Tibial nerve (tissue), 4 donors: ENCODE results near the gene PCOLCE2.

Experiments used
- EP300 ChIP-seq, 2 donors: sonication (generic); formaldehyde crosslinking; IDR thresholded peaks; one replicate each; pipeline ENCODE4 v1.6.1; 2017; ENCODE audit warnings: antibody characterized with exemption in 2 of 2, mild to moderate bottlenecking in 1 of 2
- POLR2A ChIP-seq, 2 donors: fragments of 450-650 bp; IDR thresholded peaks; one replicate each; pipeline ENCODE4 v1.6.1; 2017; ENCODE audit warnings: antibody characterized with exemption in 2 of 2, mild to moderate bottlenecking in 2 of 2, moderate library complexity in 2 of 2
- TF ChIP-seq, protein P1 (sequence below), 5 experiments: fragments of 200-600 bp in 3 of 5; fragments of 450-650 bp in 2 of 5; sonication (generic) in 3 of 5; IDR thresholded peaks; one replicate each; pipeline ENCODE4 v1.5.1; 2016 to 2019; ENCODE audit warnings: antibody characterized with exemption in 5 of 5, mild to moderate bottlenecking in 3 of 5, moderate library complexity in 2 of 5

DNA sequence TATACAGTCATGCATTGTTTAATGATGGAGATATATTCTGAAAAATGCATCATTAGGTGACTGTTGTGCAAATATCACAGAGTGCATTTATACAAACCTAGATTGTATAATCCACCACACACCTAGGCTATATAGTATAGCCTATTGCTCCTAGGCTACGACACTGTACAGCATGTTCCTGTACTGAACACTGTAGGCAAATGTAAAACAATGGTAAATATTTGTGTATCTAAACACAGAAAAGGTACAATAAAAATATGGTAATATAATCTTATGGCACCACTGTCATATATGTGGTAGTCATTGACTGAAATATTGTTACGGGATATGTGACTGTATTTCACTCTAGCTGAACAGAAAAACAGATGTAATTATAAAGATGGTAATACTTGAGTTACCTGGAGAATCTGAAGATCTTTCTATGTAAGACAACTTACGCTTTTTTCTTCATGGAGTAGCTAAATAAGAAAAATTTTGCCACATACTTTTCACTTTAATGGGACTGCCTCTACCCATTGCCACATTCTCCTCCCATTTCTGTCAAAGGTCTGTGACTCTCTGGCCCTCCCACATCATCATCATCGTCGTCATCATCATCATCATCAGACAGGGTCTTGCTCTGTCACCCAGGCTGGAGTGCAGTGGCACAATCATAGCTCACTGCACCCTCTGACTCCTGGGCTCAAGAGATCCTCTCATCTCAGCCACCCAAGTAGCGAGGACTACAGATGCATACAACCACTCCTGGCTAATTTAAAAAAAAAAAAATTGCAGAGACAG lies 7.2 kb downstream of the PCOLCE2 start:
- TF ChIP-seq, protein P1, sequence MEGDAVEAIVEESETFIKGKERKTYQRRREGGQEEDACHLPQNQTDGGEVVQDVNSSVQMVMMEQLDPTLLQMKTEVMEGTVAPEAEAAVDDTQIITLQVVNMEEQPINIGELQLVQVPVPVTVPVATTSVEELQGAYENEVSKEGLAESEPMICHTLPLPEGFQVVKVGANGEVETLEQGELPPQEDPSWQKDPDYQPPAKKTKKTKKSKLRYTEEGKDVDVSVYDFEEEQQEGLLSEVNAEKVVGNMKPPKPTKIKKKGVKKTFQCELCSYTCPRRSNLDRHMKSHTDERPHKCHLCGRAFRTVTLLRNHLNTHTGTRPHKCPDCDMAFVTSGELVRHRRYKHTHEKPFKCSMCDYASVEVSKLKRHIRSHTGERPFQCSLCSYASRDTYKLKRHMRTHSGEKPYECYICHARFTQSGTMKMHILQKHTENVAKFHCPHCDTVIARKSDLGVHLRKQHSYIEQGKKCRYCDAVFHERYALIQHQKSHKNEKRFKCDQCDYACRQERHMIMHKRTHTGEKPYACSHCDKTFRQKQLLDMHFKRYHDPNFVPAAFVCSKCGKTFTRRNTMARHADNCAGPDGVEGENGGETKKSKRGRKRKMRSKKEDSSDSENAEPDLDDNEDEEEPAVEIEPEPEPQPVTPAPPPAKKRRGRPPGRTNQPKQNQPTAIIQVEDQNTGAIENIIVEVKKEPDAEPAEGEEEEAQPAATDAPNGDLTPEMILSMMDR (IDR thresholded peaks at IDR 0.05), result no peak
- TF ChIP-seq POLR2A (IDR thresholded peaks at IDR 0.05), result no peak
- no peak for TF ChIP-seq EP300 (IDR thresholded peaks at IDR 0.05)
